GM12878 (cell line): ENCODE data around the gene SP2. TPM values are rescaled to one million over a fixed set of nuclear protein-coding genes. Genes with fewer than 3 reads are reported as not detected.

ENCODE experiments used
- ATAC-seq: fragments of 200-7000 bp; cut with Tn5 transposase; 3 replicates; pipeline ENCODE4 v1.9.1; 2020; ENCODE audit warnings: mild to moderate bottlenecking, moderate library complexity
- BruUV-seq: library from RNA; stranded (reverse); fragments of 400-500 nt; replicated peaks from 2 replicates; lab custom pipeline; 2021; lab: Mats Ljungman, UMichigan
- CTCF ChIA-PET: fragments of 300-600 bp; sonication (Branson Sonifier 250); formaldehyde crosslinking; extraction: SDS; loops from one replicate; lab custom pipeline; 2021; ENCODE audit warnings: inconsistent platforms; lab: Yijun Ruan, JAX
- POLR2A ChIA-PET: fragments of 350-600 bp; formaldehyde crosslinking; extraction: SDS; loops from one replicate; lab custom pipeline; 2021; ENCODE audit warnings: inconsistent platforms; lab: Charles Lee
- RAD21 ChIA-PET: fragments of 300-600 bp; sonication (Branson Sonifier 250); formaldehyde crosslinking; loops from one replicate; lab custom pipeline; 2023; ENCODE audit warnings: antibody characterized with exemption; ENCODE audit not compliant: unreplicated experiment; lab: Charles Lee
- SMC1A ChIA-PET: fragments of 300-600 bp; sonication (Branson Sonifier 250); formaldehyde crosslinking; loops from one replicate; lab custom pipeline; 2023; ENCODE audit not compliant: unreplicated experiment, uncharacterized antibody; lab: Charles Lee
- DNase-seq: peaks from one replicate; pipeline ENCODE4 v3.0.0-alpha.2; 2011; ENCODE audit warnings: low read depth, low spot score
- FAIRE-seq: peaks from 3 replicates; lab custom pipeline; 2011; peaks lifted over from hg19 to GRCh38; lab: Jason Lieb, UNC
- H2AFZ ChIP-seq: 2 replicates; pipeline ENCODE4 v1.6.0; 2011; ENCODE audit warnings: low read depth, low read length, control low read depth; ENCODE audit not compliant: control insufficient read depth
- H3K27ac ChIP-seq: 2 replicates; pipeline ENCODE4 v1.5.1; 2011; ENCODE audit warnings: control low read depth; ENCODE audit not compliant: control insufficient read depth, insufficient read depth
- H3K27me3 ChIP-seq, 2 experiments: replicated peaks in 1 of 2; 2 replicates each; pipeline versions ENCODE4 v1.6.0 to v1.6.1; 2011; ENCODE audit warnings: low read length in 1 of 2; ENCODE audit not compliant: control insufficient read depth in 2 of 2, insufficient read depth in 2 of 2
- H3K36me3 ChIP-seq, 2 experiments: 2 replicates each; pipeline ENCODE4 v1.5.1; 2011; ENCODE audit warnings: low read length in 1 of 2; ENCODE audit not compliant: control insufficient read depth in 2 of 2, insufficient read depth in 2 of 2
- H3K4me1 ChIP-seq: 2 replicates; pipeline ENCODE4 v1.6.1; 2011; ENCODE audit warnings: mild to moderate bottlenecking, low read length, moderate library complexity, mixed read lengths; ENCODE audit not compliant: control insufficient read depth, insufficient read depth
- H3K4me2 ChIP-seq: 2 replicates; pipeline ENCODE4 v1.6.0; 2011; ENCODE audit warnings: control low read depth; ENCODE audit not compliant: control insufficient read depth, insufficient read depth
- H3K4me3 ChIP-seq: fragments of 200-600 bp; sonication (generic); 2 replicates; pipeline ENCODE4 v1.5.1; 2016
- H3K79me2 ChIP-seq: 2 replicates; pipeline ENCODE4 v1.6.0; 2011; ENCODE audit warnings: low read length; ENCODE audit not compliant: control insufficient read depth, insufficient read depth
- H3K9ac ChIP-seq: 2 replicates; pipeline ENCODE4 v1.8.0; 2011; ENCODE audit warnings: low read length, control low read depth, mixed read lengths; ENCODE audit not compliant: control insufficient read depth, insufficient read depth
- H3K9me3 ChIP-seq: replicated peaks from 3 replicates; pipeline ENCODE4 v1.5.1; 2011; ENCODE audit warnings: mild to moderate bottlenecking, low read length; ENCODE audit not compliant: control insufficient read depth, insufficient read depth
- H4K20me1 ChIP-seq: 2 replicates; pipeline ENCODE4 v1.6.0; 2011; ENCODE audit not compliant: control insufficient read depth, insufficient read depth
- CUX1 ChIP-seq: IDR thresholded peaks from 2 replicates; pipeline ENCODE4 v1.6.1; 2012; ENCODE audit warnings: improper control_type of control experiment, low read depth, low read length; ENCODE audit not compliant: insufficient replicate concordance
- FOS ChIP-seq: IDR thresholded peaks from 3 replicates; pipeline ENCODE4 v1.6.1; 2011; ENCODE audit warnings: borderline replicate concordance; ENCODE audit not compliant: insufficient read length; ENCODE audit errors: extremely low read depth
- FOXK2 ChIP-seq: fragments of 450-650 bp; IDR thresholded peaks from 2 replicates; pipeline ENCODE4 v1.6.1; 2017; ENCODE audit warnings: mild to moderate bottlenecking, moderate library complexity
- IKZF1 ChIP-seq: fragments of 450-650 bp; conservative IDR thresholded peaks from 2 replicates; pipeline ENCODE4 v1.6.1; 2017; ENCODE audit warnings: antibody characterized with exemption, mild to moderate bottlenecking
- IRF3 ChIP-seq: fragments of 450-650 bp; IDR thresholded peaks from 2 replicates; pipeline ENCODE4 v1.6.1; 2014; ENCODE audit warnings: mild to moderate bottlenecking
- JUNB ChIP-seq: IDR thresholded peaks from 2 replicates; pipeline ENCODE4 v1.6.1; 2016; ENCODE audit warnings: antibody characterized with exemption, mild to moderate bottlenecking
- LARP7 ChIP-seq: fragments of 450-650 bp; IDR thresholded peaks from 2 replicates; pipeline ENCODE4 v1.6.1; 2017; ENCODE audit warnings: mild to moderate bottlenecking
- RCOR1 ChIP-seq: conservative IDR thresholded peaks from 2 replicates; pipeline ENCODE4 v1.6.1; 2012; ENCODE audit warnings: low read depth, low read length, improper control_type of control experiment
- SMAD5 ChIP-seq: IDR thresholded peaks from 2 replicates; pipeline ENCODE4 v1.6.1; 2016; ENCODE audit warnings: antibody characterized with exemption, low read depth
- TARDBP ChIP-seq: IDR thresholded peaks from 2 replicates; pipeline ENCODE4 v1.6.1; 2016; ENCODE audit warnings: borderline replicate concordance
- WRNIP1 ChIP-seq: IDR thresholded peaks from 2 replicates; pipeline ENCODE4 v1.6.1; 2011; ENCODE audit warnings: low read depth, low read length, improper control_type of control experiment, borderline replicate concordance
- ZNF217 ChIP-seq: fragments of 450-650 bp; IDR thresholded peaks from 2 replicates; pipeline ENCODE4 v1.6.1; 2017; ENCODE audit warnings: antibody characterized with exemption, mild to moderate bottlenecking
- WGBS: methylation state at CpG from one replicate; pipeline ENCODE4 v1.1.6; 2016; ENCODE audit warnings: low lambda C conversion rate; ENCODE audit not compliant: insufficient replicate concordance, insufficient coverage; ENCODE audit errors: missing lambda C conversion rate; 5-methylcytosine and 5-hydroxymethylcytosine counted together
- in situ Hi-C: fragments of 300-500 bp; cut with MboI; formaldehyde crosslinking; loops from 9 replicates; pipeline ENCODE4 v1.14.3; 2018; ENCODE audit warnings: mixed read lengths
- intact Hi-C: fragments of 100-400 bp; cut with micrococcal nuclease; formaldehyde crosslinking; loops from one replicate; pipeline ENCODE4 v1.14.2; 2022; ENCODE audit not compliant: unreplicated experiment
- polyA plus RNA-seq, 11 experiments: library from polyadenylated mRNA; depleted of rRNA in 4 of 11; unstranded in 6 of 11; stranded (reverse) in 5 of 11; fragments of >200 nt; fragmentation: Nextera tagmentation in 4 of 11; fragmentation: Illumina TruSeq in 1 of 11; extraction: Ambion mirVana in 4 of 11; extraction: Trizol in 1 of 11; gene quantifications; 1 replicate in 1 of 11; 2 replicates in 10 of 11; pipeline versions ENCODE4 v1.2.1 to v1.2.3, GENCODE V29; 2011 to 2016; ENCODE audit warnings: inconsistent platforms in 2 of 11, missing spikeins in 2 of 11, low read depth in 1 of 11
- total RNA-seq, 4 experiments: library from RNA; depleted of rRNA in 3 of 4; stranded (reverse); fragments of >200 nt in 3 of 4; fragmentation: Illumina TruSeq in 1 of 4; extraction: Trizol in 1 of 4; gene quantifications; 2 replicates each; pipeline versions ENCODE4 v1.2.1 to v1.2.3, GENCODE V29; 2013 to 2021

Gene SP2
- total and polyA plus RNA-seq, 10 of the 15 experiments (the other 5 are each of a cell fraction or from before 2014, with no cell fraction given): 1.2 to 19.1 (median 4.8) TPM

GRCh38 chr17:47917581-47917980 is 21.5 kb downstream of the SP2 start (continued):
- TF ChIP-seq CUX1 (no peak), TARDBP (no peak)

GRCh38 chr17:47918006-47918405 is 22.0 kb downstream of the SP2 start:
- Histone ChIP-seq H4K20me1 (no peaks in the 10 kb centered on the region; the same call in 1 of the 2 replicates), H3K4me2 (no peak overlapping the region), H3K36me3 (peaks cover 6 to 10% of the 10 kb centered on the region in 2 experiments; a peak in 3 of 4 replicates), H2AFZ (no peak overlapping the region), H3K27ac (no peak overlapping the region), H3K9ac (no peak overlapping the region), H3K27me3 (no peaks in the 10 kb centered on the region), H3K4me3 (no peak overlapping the region), H3K9me3 (no peaks in the 10 kb centered on the region), H3K79me2 (no peaks in the 10 kb centered on the region)
- DNase-seq (no peak), FAIRE-seq (no peak)
- POLR2A ChIA-PET: no interaction called here
- RAD21 ChIA-PET: no interaction called here
- CTCF ChIA-PET: interaction anchor here (0.7 to 1.2 kb wide), 2 partner anchors 29 to 98 kb away, joined by 3 to 6 read pairs; no protein-coding TSS in a partner anchor
- WGBS: 97% methylated on average over 2 of the region's 2 CpGs
- intact Hi-C loops: no loop called here
- in situ Hi-C loops: no loop called here
- SMC1A ChIA-PET: interaction anchor here (2.2 kb wide), 1 partner anchor 9 kb away, joined by 5 read pairs; no protein-coding TSS in a partner anchor
- TF ChIP-seq FOXK2: no peak
- TF ChIP-seq ZNF217: no peak
- TF ChIP-seq RCOR1: no peak
- no peak for TF ChIP-seq SMAD5
- TF ChIP-seq IKZF1: no peak
- no peak for TF ChIP-seq FOS
- TF ChIP-seq JUNB: no peak
- no peak for TF ChIP-seq WRNIP1
- no peak for TF ChIP-seq IRF3
- TF ChIP-seq LARP7: no peak
- TF ChIP-seq, all 136 proteins: peak for 0
- ATAC-seq: no peak
- no peaks in the 10 kb centered on the region for H3K4me1 ChIP-seq
- no TSS peak for BruUV-seq
